Adrenal gland (tissue), 12 donors: ENCODE results near the gene LRRC41. TPM values are rescaled to one million over a fixed set of nuclear protein-coding genes. Genes with fewer than 3 reads are reported as not detected.
"Not testable (repeated sequence)": the region's sequence is repeated elsewhere in the genome, so short reads cannot be mapped to it uniquely, and the experiment has no call there.

ENCODE experiments used
- DNase-seq, 7 donors: peaks; one replicate each; pipeline ENCODE4 v3.0.0-alpha.2; 2019 to 2020
- H3K27ac ChIP-seq, 5 donors: fragments of 200-600 bp; sonication (generic) in 4 of 5; 1 replicate in 3 of 5; 2 replicates in 2 of 5; pipeline versions ENCODE4 v1.5.1 to v1.8.0; 2016 to 2020; ENCODE audit warnings: mild to moderate bottlenecking in 1 of 5
- H3K27me3 ChIP-seq: fragments of 200-600 bp; 2 replicates; pipeline ENCODE4 v1.8.0; 2021
- H3K36me3 ChIP-seq, 2 donors: fragments of 200-600 bp; replicated peaks in 1 of 2; 1 replicate in 1 of 2; 2 replicates in 1 of 2; pipeline versions ENCODE4 v1.5.1 to v1.8.0; 2018 to 2022
- H3K4me1 ChIP-seq, 2 donors: fragments of 200-600 bp; replicated peaks in 1 of 2; 1 replicate in 1 of 2; 2 replicates in 1 of 2; pipeline versions ENCODE4 v1.5.1 to v1.8.0; 2018 to 2021
- H3K4me3 ChIP-seq, 4 donors: fragments of 200-600 bp; sonication (generic) in 3 of 4; one replicate each; pipeline ENCODE4 v1.5.1; 2016 to 2018
- H3K9me3 ChIP-seq, 3 donors: fragments of 200-600 bp; sonication (generic) in 1 of 3; replicated peaks in 1 of 3; 1 replicate in 2 of 3; 2 replicates in 1 of 3; pipeline versions ENCODE4 v1.5.1 to v1.8.0; 2016 to 2021
- POLR2A ChIP-seq, 2 donors: fragments of 450-650 bp; IDR thresholded peaks; one replicate each; pipeline ENCODE4 v1.6.1; 2017; ENCODE audit warnings: antibody characterized with exemption in 2 of 2, mild to moderate bottlenecking in 2 of 2, moderate library complexity in 1 of 2
- WGBS, 4 donors: extraction: QIAGEN DNeasy Blood & Tissue Kit in 2 of 4; methylation state at CpG; one replicate each; pipeline versions ENCODE4 v1.1.5 to v1.1.7; 2013 to 2017; 5-methylcytosine and 5-hydroxymethylcytosine counted together
- intact Hi-C, 2 donors: fragments of 100-400 bp; cut with DNase I; formaldehyde crosslinking; loops; one replicate each; pipeline versions ENCODE4 v1.14.1 to v1.15.0; 2022 to 2023
- polyA plus RNA-seq, 3 donors: library from polyadenylated mRNA; stranded (reverse); fragments of 200-250 nt in 2 of 3; fragments of 350-450 nt in 1 of 3; fragmentation: Illumina TruSeq in 1 of 3; extraction: RNeasy Lipid Tissue Mini Kit (QIAGEN cat#74804) in 1 of 3; gene quantifications; one replicate each; pipeline ENCODE4 v1.2.3, GENCODE V29; 2013 to 2014
- total RNA-seq, 9 donors: library from RNA; depleted of rRNA in 4 of 9; stranded (reverse); fragments of >200 nt in 4 of 9; fragments of 120-200 nt in 1 of 9; fragmentation: NEBNext Ultra II Directional in 1 of 9; extraction: Animal tissue kit (Norgen Biotek cat#: 25700) in 1 of 9; gene quantifications; one replicate each; pipeline versions ENCODE4 v1.1.0 to v1.2.4, GENCODE V29; 2013 to 2023
- TF ChIP-seq, protein P1 (sequence below), 6 experiments: fragments of 450-650 bp in 4 of 6; fragments of 200-600 bp in 2 of 6; sonication (generic) in 1 of 6; IDR thresholded peaks; 1 replicate in 5 of 6; 2 replicates in 1 of 6; pipeline versions ENCODE4 v1.5.1 to v1.8.0; 2016 to 2021; ENCODE audit warnings: antibody characterized with exemption in 6 of 6, mild to moderate bottlenecking in 2 of 6, moderate library complexity in 1 of 6
- donor health status: healthy with polysubstance abuse.
- donor health status: Bipolar disorder and iron deficiency.
- donor health status: DM: yes; HTN: yes; CAD: no.
- donor health status: DM: no; HTN: no; CAD: no.
- donor health status: DM: no; HTN: no; CAD: no.
- donor health status: DM: yes; HTN: yes; CAD: no.

LRRC41 gene
- total and polyA plus RNA-seq, 12 donors = 38.5 to 95.8 (median 68.6) TPM

DNA sequence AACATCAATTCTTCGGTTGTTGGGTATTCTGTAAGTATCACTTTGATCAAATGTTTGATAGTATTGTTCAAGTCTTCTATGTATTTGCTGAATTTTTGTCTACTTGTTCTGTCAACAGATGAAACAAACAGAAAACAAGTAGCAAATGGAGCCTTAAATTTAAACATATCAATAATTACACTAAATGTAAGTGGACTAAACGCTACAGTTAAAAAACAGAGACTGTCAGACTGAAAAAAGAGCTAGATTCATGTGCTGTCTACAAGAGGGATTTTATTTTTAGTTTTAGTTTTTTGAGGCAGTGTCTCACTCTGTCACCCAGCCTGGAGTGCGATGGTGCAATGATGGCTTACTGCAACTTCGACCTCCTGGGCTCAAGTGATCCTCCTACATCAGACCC is 66.5 kb downstream of the LRRC41 start:
- TF ChIP-seq, protein P1, sequence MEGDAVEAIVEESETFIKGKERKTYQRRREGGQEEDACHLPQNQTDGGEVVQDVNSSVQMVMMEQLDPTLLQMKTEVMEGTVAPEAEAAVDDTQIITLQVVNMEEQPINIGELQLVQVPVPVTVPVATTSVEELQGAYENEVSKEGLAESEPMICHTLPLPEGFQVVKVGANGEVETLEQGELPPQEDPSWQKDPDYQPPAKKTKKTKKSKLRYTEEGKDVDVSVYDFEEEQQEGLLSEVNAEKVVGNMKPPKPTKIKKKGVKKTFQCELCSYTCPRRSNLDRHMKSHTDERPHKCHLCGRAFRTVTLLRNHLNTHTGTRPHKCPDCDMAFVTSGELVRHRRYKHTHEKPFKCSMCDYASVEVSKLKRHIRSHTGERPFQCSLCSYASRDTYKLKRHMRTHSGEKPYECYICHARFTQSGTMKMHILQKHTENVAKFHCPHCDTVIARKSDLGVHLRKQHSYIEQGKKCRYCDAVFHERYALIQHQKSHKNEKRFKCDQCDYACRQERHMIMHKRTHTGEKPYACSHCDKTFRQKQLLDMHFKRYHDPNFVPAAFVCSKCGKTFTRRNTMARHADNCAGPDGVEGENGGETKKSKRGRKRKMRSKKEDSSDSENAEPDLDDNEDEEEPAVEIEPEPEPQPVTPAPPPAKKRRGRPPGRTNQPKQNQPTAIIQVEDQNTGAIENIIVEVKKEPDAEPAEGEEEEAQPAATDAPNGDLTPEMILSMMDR (IDR thresholded peaks at IDR 0.05) = no peak
- TF ChIP-seq POLR2A (IDR thresholded peaks at IDR 0.05) = no peak
- WGBS, 4 donors = 91 to 99% (median 93%) methylated on average over 4 of the region's 4 CpGs
- Histone ChIP-seq H3K36me3 (no peaks in the 10 kb centered on the region), H3K9me3 (no peaks in the 10 kb centered on the region), H3K27ac (no peak overlapping the region), H3K4me3 (no peak overlapping the region), H3K4me1 (no peaks in the 10 kb centered on the region), H3K27me3 (no peaks in the 10 kb centered on the region)
- no peak for DNase-seq
- intact Hi-C loops = no loop called here

DNA sequence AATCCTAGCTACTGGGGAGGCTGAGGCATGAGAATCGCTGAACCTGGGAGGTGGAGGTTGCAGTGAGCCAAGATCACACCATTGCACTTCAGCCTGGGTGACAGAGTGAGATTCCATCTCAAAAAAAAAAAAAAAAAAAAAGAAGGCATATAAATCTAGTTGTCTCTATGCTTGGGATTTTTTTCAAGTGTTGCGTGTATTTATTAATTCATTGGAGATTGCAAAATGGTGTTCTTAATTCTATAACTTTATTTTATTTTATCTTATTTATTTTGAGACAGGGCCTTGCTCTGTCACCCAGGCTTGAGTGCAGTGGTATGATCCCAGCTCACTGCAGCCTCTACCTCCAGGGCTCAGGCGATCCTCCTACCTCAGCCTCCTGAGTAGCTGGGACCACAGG is 72.2 kb downstream of the LRRC41 start:
- H3K4me1 ChIP-seq, H3K27me3 ChIP-seq, H3K36me3 ChIP-seq, DNase-seq, H3K27ac ChIP-seq, H3K4me3 ChIP-seq, H3K9me3 ChIP-seq, intact Hi-C loops: not testable (repeated sequence)
- 92 to 96% (median 94%) methylated on average over 3 of the region's 3 CpGs for WGBS, 4 donors

Other genes with a start within 250 kb of the LRRC41 start
- gene PIK3R3, start 171.0 kb downstream of the LRRC41 start, total RNA-seq = 10 to 100 TPM in 8 of 9 donors, 1 to 10 TPM in 1; 6.5 to 47.3 (median 21.5) TPM
- 10 to 100 TPM; 11.1 to 25.4 (median 16.7) TPM for gene PIK3R3, start 171.0 kb downstream of the LRRC41 start, polyA plus RNA-seq
- gene TSPAN1, start 128.5 kb downstream of the LRRC41 start, total RNA-seq = 10 to 100 TPM in 5 of 9 donors, 1 to 10 TPM in 3, under 1 TPM in 1; 0.39 to 44.6 (median 10.4) TPM
- gene TSPAN1, start 128.5 kb downstream of the LRRC41 start, polyA plus RNA-seq = 1 to 10 TPM; 4.7 to 8.2 (median 6.5) TPM
- not detected for gene P3R3URF, start 127.1 kb downstream of the LRRC41 start, total RNA-seq
- not detected for gene P3R3URF, start 127.1 kb downstream of the LRRC41 start, polyA plus RNA-seq
- 100 to 1,000 TPM in 3 of 9 donors, 10 to 100 TPM in 6; 44.6 to 132 (median 84.2) TPM for gene POMGNT1, start 105.2 kb downstream of the LRRC41 start, total RNA-seq
- 100 to 1,000 TPM in 2 of 3 donors, 10 to 100 TPM in 1; 73.0 to 149 (median 101) TPM for gene POMGNT1, start 105.2 kb downstream of the LRRC41 start, polyA plus RNA-seq
- gene LURAP1, start 100.3 kb downstream of the LRRC41 start, total RNA-seq = 10 to 100 TPM in 1 of 9 donors, 1 to 10 TPM in 8; 4.4 to 10.0 (median 8.9) TPM
- 1 to 10 TPM; 3.3 to 7.4 (median 5.0) TPM for gene LURAP1, start 100.3 kb downstream of the LRRC41 start, polyA plus RNA-seq
- 1 to 10 TPM in 4 of 9 donors, under 1 TPM in 3, not detected in 2; 0.49 to 3.5 (median 1.1) TPM for gene RAD54L, start 55.9 kb downstream of the LRRC41 start, total RNA-seq
- 1 to 10 TPM; 1.3 to 2.1 (median 1.9) TPM for gene RAD54L, start 55.9 kb downstream of the LRRC41 start, polyA plus RNA-seq
- 100 to 1,000 TPM; 118 to 317 (median 169) TPM for gene UQCRH, start 82 bp upstream of the LRRC41 start, total RNA-seq
- gene UQCRH, start 82 bp upstream of the LRRC41 start, polyA plus RNA-seq = 100 to 1,000 TPM; 174 to 256 (median 245) TPM
- gene NSUN4, start 37.2 kb upstream of the LRRC41 start, total RNA-seq = 10 to 100 TPM; 26.0 to 46.1 (median 40.3) TPM
- gene NSUN4, start 37.2 kb upstream of the LRRC41 start, polyA plus RNA-seq = 10 to 100 TPM; 13.8 to 37.6 (median 17.0) TPM
- gene FAAH, start 90.7 kb upstream of the LRRC41 start, total RNA-seq = 10 to 100 TPM; 14.7 to 53.8 (median 38.6) TPM
- 100 to 1,000 TPM in 1 of 3 donors, 10 to 100 TPM in 2; 12.0 to 162 (median 89.0) TPM for gene FAAH, start 90.7 kb upstream of the LRRC41 start, polyA plus RNA-seq
- under 1 TPM in 2 of 9 donors, not detected in 7; 0.07 to 0.14 TPM for gene DMBX1, start 186.2 kb upstream of the LRRC41 start, total RNA-seq
- under 1 TPM in 1 of 3 donors, not detected in 2; 0.16 TPM for gene DMBX1, start 186.2 kb upstream of the LRRC41 start, polyA plus RNA-seq
- not detected for gene KNCN, start 248.0 kb upstream of the LRRC41 start, total RNA-seq
- under 1 TPM; 0.07 to 0.40 (median 0.24) TPM for gene KNCN, start 248.0 kb upstream of the LRRC41 start, polyA plus RNA-seq